GM23248 (cell line): Measurements from ENCODE around the gene PCSK5. TPM values are rescaled to one million over a fixed set of nuclear protein-coding genes. Genes with fewer than 3 reads are reported as not detected.
A peak's percentile ranks its signal among the peaks of the same experiment; 100 is the strongest.

Experiments
- DNase-seq: peaks from one replicate; pipeline ENCODE4 v3.0.0-alpha.2; 2015
- H2AFZ ChIP-seq: fragments of 200-600 bp; sonication (generic); 2 replicates; pipeline ENCODE4 v1.6.1; 2016; ENCODE audit warnings: antibody characterized with exemption
- H3F3A ChIP-seq: fragments of 200-600 bp; sonication (generic); 2 replicates; pipeline ENCODE4 v1.6.1; 2016; ENCODE audit warnings: mild to moderate bottlenecking, antibody characterized with exemption, mixed run types; ENCODE audit not compliant: insufficient read depth
- H3K27ac ChIP-seq: fragments of 200-600 bp; sonication (generic); 2 replicates; pipeline ENCODE4 v1.5.1; 2016; ENCODE audit warnings: mild to moderate bottlenecking
- H3K27me3 ChIP-seq: fragments of 200-600 bp; sonication (generic); replicated peaks from 2 replicates; pipeline ENCODE4 v1.6.1; 2016; ENCODE audit warnings: mild to moderate bottlenecking; ENCODE audit not compliant: insufficient read depth
- H3K36me3 ChIP-seq: fragments of 200-600 bp; sonication (generic); 2 replicates; pipeline ENCODE4 v1.6.1; 2016; ENCODE audit warnings: low read depth, mild to moderate bottlenecking
- H3K4me1 ChIP-seq: fragments of 200-600 bp; sonication (generic); 2 replicates; pipeline ENCODE4 v1.6.1; 2016; ENCODE audit warnings: mild to moderate bottlenecking; ENCODE audit not compliant: insufficient read depth
- H3K4me2 ChIP-seq: fragments of 200-600 bp; sonication (generic); one replicate; pipeline ENCODE4 v1.6.1; 2016; ENCODE audit warnings: mild to moderate bottlenecking; ENCODE audit not compliant: unreplicated experiment
- H3K4me3 ChIP-seq: fragments of 200-600 bp; sonication (generic); 2 replicates; pipeline ENCODE4 v1.5.1; 2016; ENCODE audit warnings: mild to moderate bottlenecking
- H3K79me2 ChIP-seq: fragments of 200-600 bp; sonication (generic); 2 replicates; pipeline ENCODE4 v1.6.1; 2016; ENCODE audit warnings: mild to moderate bottlenecking; ENCODE audit not compliant: insufficient read depth
- H3K9ac ChIP-seq: fragments of 200-600 bp; sonication (generic); 2 replicates; pipeline ENCODE4 v1.6.1; 2016; ENCODE audit warnings: mild to moderate bottlenecking
- H3K9me2 ChIP-seq: fragments of 200-600 bp; sonication (generic); 2 replicates; pipeline ENCODE4 v1.6.1; 2016; ENCODE audit warnings: mixed run types, mild to moderate bottlenecking, moderate library complexity; ENCODE audit not compliant: insufficient read depth
- H3K9me3 ChIP-seq: fragments of 200-600 bp; sonication (generic); one replicate; pipeline ENCODE4 v1.6.1; 2017; ENCODE audit warnings: low read depth
- H4K20me1 ChIP-seq: fragments of 200-600 bp; sonication (generic); 2 replicates; pipeline ENCODE4 v1.6.0; 2016; ENCODE audit not compliant: insufficient read depth
- EZH2 ChIP-seq: fragments of 200-600 bp; sonication (generic); IDR thresholded peaks from 2 replicates; pipeline ENCODE4 v1.6.1; 2018; ENCODE audit warnings: antibody characterized with exemption, mild to moderate bottlenecking; ENCODE audit not compliant: insufficient read depth, poor library complexity, severe bottlenecking
- EZH2phosphoT487 ChIP-seq: fragments of 200-600 bp; sonication (generic); IDR thresholded peaks from 2 replicates; pipeline ENCODE4 v1.6.1; 2018; ENCODE audit warnings: antibody characterized with exemption, moderate library complexity, mild to moderate bottlenecking, low read depth; ENCODE audit not compliant: insufficient read depth
- WGBS, 2 experiments: methylation state at CpG; one replicate each; pipeline ENCODE4 v1.1.6; 2015 to 2017; ENCODE audit warnings: low lambda C conversion rate in 2 of 2, low coverage in 1 of 2; ENCODE audit errors: missing lambda C conversion rate in 2 of 2; 5-methylcytosine and 5-hydroxymethylcytosine counted together
- in situ Hi-C: fragments of 300-500 bp; cut with MboI; formaldehyde crosslinking; loops from 2 replicates; pipeline ENCODE4 v1.15.0; 2020
- polyA plus RNA-seq: library from polyadenylated mRNA; unstranded; fragments of >200 nt; fragmentation: Nextera tagmentation; extraction: Ambion mirVana; gene quantifications from 2 replicates; pipeline ENCODE4 v1.2.1, GENCODE V29; 2016
- total RNA-seq: library from RNA; depleted of rRNA; stranded (reverse); fragments of >200 nt; shearing (Covaris generic); gene quantifications from 2 replicates; pipeline ENCODE4 v1.2.3, GENCODE V29; 2014

Gene PCSK5
- total and polyA plus RNA-seq, 2 experiments from 2014 or later = 2.3 to 3.9 TPM

DNA sequence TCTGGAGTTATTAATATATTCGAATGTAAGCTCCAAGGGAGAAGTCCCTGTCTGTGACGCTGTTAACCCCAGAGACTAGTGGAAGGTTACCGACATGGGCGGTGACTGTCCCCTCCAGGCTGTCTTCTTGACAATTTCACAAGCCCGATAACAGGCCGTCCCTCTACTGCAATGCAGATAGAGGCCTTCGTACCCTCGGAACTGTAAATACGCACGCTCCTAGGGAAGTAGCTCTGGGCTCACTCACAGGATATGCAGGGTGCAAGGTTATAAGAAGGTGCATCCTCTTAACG lies 504.4 kb downstream of the PCSK5 start:
- Histone ChIP-seq H4K20me1 (no peaks in the 10 kb centered on the region), H3K4me2 (peak overlapping the region; percentile 94), H3K4me1 (peaks cover 6% of the 10 kb centered on the region), H3K79me2 (peaks cover 21% of the 10 kb centered on the region), H3K9ac (peak overlapping the region; percentile 91), H3K9me3 (no peaks in the 10 kb centered on the region), H3K4me3 (peak overlapping the region; percentile 73), H3K27me3 (no peaks in the 10 kb centered on the region), H3K36me3 (no peaks in the 10 kb centered on the region), H3F3A (peaks cover 8% of the 10 kb centered on the region), H2AFZ (peak overlapping the region; percentile 93), H3K9me2 (no peaks in the 10 kb centered on the region), H3K27ac (peak overlapping the region; percentile 93)
- no peak for DNase-seq
- WGBS, 2 experiments = 2 to 3% methylated on average over 11 of the region's 11 CpGs
- in situ Hi-C loops = no loop called here
- TF ChIP-seq EZH2phosphoT487 = no peak
- TF ChIP-seq EZH2 = no peak

DNA sequence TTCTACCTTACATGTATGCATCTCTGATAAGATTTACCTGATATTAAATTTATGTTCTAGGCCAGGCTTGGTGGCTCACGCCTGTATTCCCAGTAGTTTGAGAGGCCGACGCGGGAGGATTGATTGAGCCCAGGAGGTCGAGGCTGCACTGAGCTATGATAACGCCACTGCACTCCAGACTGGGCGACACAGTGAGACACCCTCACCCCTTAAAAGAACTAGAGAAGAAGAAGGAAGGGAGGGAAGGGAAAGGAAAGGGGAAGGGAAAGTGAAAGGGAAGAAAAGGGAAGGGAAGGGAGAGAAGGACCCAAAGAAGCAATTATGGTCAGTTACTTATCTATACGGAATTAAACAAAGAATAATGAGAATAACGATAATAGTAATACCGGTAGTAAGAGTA lies 504.9 kb downstream of the PCSK5 start:
- H3K9me2 ChIP-seq = no peaks in the 10 kb centered on the region
- H3K9me3 ChIP-seq = no peaks in the 10 kb centered on the region
- H3K9ac ChIP-seq = peak overlapping the region; percentile 91
- peaks cover 8% of the 10 kb centered on the region for H3F3A ChIP-seq
- no peaks in the 10 kb centered on the region for H3K36me3 ChIP-seq
- peaks cover 6% of the 10 kb centered on the region for H3K4me1 ChIP-seq
- no peaks in the 10 kb centered on the region for H3K27me3 ChIP-seq
- in situ Hi-C loops = no loop called here
- H3K79me2 ChIP-seq = peaks cover 21% of the 10 kb centered on the region
- peak overlapping the region; percentile 94 for H3K4me2 ChIP-seq
- peak overlapping the region; percentile 93 for H2AFZ ChIP-seq
- peak overlapping the region; percentile 73 for H3K4me3 ChIP-seq
- no peaks in the 10 kb centered on the region for H4K20me1 ChIP-seq
- 97 to 98% methylated on average over 10 of the region's 10 CpGs for WGBS, 2 experiments
- no peak for DNase-seq
- no peak for TF ChIP-seq EZH2
- no peak for TF ChIP-seq EZH2phosphoT487
- H3K27ac ChIP-seq = peak overlapping the region; percentile 93

DNA sequence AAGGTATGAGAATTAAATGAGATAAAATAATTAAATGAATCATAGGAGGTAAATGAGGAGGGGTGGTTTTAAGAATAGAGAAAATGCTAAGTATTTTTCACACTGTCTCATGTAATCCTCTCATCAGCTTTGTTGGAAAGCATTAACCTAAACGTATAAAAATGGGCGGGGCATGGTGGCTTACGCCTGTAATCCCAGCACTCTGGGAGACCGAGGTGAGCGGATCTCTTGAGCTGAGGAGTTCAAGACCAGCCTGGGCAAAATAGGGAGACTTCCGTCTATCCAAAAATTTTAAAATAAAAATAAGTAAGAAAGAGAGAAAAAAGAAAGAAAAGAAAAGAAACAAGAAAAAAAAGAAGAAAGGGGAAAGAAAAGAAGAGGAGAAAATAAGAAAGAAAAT lies 505.7 kb downstream of the PCSK5 start:
- no peak overlapping the region for H2AFZ ChIP-seq
- no peak for DNase-seq
- no peaks in the 10 kb centered on the region for H4K20me1 ChIP-seq
- no peak overlapping the region for H3K4me2 ChIP-seq
- TF ChIP-seq EZH2 = no peak
- no peak for TF ChIP-seq EZH2phosphoT487
- no peaks in the 10 kb centered on the region for H3K36me3 ChIP-seq
- no peak overlapping the region for H3K9ac ChIP-seq
- no peaks in the 10 kb centered on the region for H3K27me3 ChIP-seq
- H3K9me3 ChIP-seq = no peaks in the 10 kb centered on the region
- peaks cover 6% of the 10 kb centered on the region for H3K4me1 ChIP-seq
- 97 to 98% methylated on average over 6 of the region's 6 CpGs for WGBS, 2 experiments
- no peak overlapping the region for H3K4me3 ChIP-seq
- no peaks in the 10 kb centered on the region for H3K9me2 ChIP-seq
- in situ Hi-C loops = no loop called here
- H3K79me2 ChIP-seq = peaks cover 20% of the 10 kb centered on the region
- H3K27ac ChIP-seq = no peak overlapping the region
- peaks cover 8% of the 10 kb centered on the region for H3F3A ChIP-seq

DNA sequence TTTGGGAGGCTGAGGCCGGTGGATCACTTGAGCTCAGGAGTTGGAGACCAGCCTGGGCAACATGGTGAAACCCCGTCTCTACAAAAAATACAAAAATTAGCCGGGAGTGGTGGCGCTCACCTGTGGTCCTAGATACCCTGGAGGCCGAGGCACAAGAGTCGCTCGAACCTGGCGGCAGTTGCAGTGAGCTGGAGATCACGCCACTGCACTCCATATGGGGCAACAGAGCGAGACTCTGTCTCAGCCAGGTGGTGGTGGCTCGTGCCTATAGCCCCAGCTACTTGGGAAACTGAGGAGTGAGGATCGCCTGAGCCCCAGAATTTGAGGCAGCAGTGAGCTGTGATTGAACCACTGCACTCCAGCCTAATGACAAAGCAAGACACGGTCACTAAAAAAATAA lies 506.1 kb downstream of the PCSK5 start:
- Histone ChIP-seq H3K4me3 (no peak overlapping the region), H3K4me2 (no peak overlapping the region), H3K27ac (no peak overlapping the region), H3K27me3 (no peaks in the 10 kb centered on the region), H3K79me2 (peaks cover 15% of the 10 kb centered on the region), H3K9me3 (no peaks in the 10 kb centered on the region), H2AFZ (no peak overlapping the region), H3K9me2 (no peaks in the 10 kb centered on the region), H3K9ac (no peak overlapping the region), H3K4me1 (peaks cover 6% of the 10 kb centered on the region), H3K36me3 (no peaks in the 10 kb centered on the region), H3F3A (peaks cover 8% of the 10 kb centered on the region), H4K20me1 (no peaks in the 10 kb centered on the region)
- TF ChIP-seq EZH2 = no peak
- no peak for TF ChIP-seq EZH2phosphoT487
- WGBS, 2 experiments = 96 to 97% methylated on average over 13 of the region's 13 CpGs
- no peak for DNase-seq
- in situ Hi-C loops = no loop called here

DNA sequence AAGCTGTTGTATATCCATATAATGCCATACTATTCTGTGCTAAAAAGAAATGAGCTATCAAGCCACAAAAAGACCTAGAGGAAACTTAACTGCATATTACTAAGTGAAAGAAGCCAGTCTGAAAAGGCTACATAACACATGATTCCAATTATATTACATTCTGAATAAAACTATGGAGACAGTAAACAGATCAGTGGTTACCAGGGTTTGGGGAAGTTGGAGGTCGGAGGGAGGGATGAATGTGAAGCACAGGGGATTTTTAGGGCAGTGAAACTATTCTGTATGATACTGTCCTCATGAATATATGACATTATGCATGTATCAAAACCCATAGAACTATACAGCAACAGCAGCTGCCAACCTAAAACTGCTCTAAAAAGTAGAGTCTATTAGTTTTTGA lies 509.4 kb downstream of the PCSK5 start:
- H3K27me3 ChIP-seq = no peaks in the 10 kb centered on the region
- peaks cover 8% of the 10 kb centered on the region for H3F3A ChIP-seq
- H3K4me1 ChIP-seq = peaks cover 14% of the 10 kb centered on the region
- H2AFZ ChIP-seq = no peak overlapping the region
- no peaks in the 10 kb centered on the region for H3K36me3 ChIP-seq
- in situ Hi-C loops = no loop called here
- H3K4me3 ChIP-seq = no peak overlapping the region
- H3K27ac ChIP-seq = no peak overlapping the region
- no peaks in the 10 kb centered on the region for H4K20me1 ChIP-seq
- no peak overlapping the region for H3K9ac ChIP-seq
- H3K79me2 ChIP-seq = no peaks in the 10 kb centered on the region
- TF ChIP-seq EZH2 = no peak
- no peak for TF ChIP-seq EZH2phosphoT487
- H3K4me2 ChIP-seq = no peak overlapping the region
- DNase-seq = no peak
- WGBS, 2 experiments = 10 to 21% methylated on average over 1 of the region's 1 CpG
- H3K9me2 ChIP-seq = no peaks in the 10 kb centered on the region
- H3K9me3 ChIP-seq = no peaks in the 10 kb centered on the region
